ENCODE measurements around the gene TPK1. TPM values are rescaled to one million over a fixed set of nuclear protein-coding genes. Genes with fewer than 3 reads are reported as not detected.
"Not testable (repeated sequence)": the region's sequence is repeated elsewhere in the genome, so short reads cannot be mapped to it uniquely, and the experiment has no call there.

The TPK1 gene
- polyA plus RNA-seq, 1 donor from 2014 or later: 3.5 TPM

GRCh38 chr7:144780071-144780608 is 55.7 kb downstream of the TPK1 start:
- no peak overlapping the region for H3K4me3 ChIP-seq (ENCODE audit: low read length)
- no peaks in the 10 kb centered on the region for H3K27me3 ChIP-seq (ENCODE audit: insufficient read depth, low read depth, low read length)
- no peaks in the 10 kb centered on the region for H3K36me3 ChIP-seq (ENCODE audit: insufficient read depth, low read length)
- no peak overlapping the region for H2AFZ ChIP-seq (ENCODE audit: low read depth, low read length)
- no peak overlapping the region for H3K27ac ChIP-seq (ENCODE audit: low read length)
- H4K20me1 ChIP-seq (ENCODE audit: insufficient read depth): no peaks in the 10 kb centered on the region
- no peaks in the 10 kb centered on the region for H3K9me3 ChIP-seq (ENCODE audit: low read length)
- H3F3A ChIP-seq (ENCODE audit: insufficient read depth, low read length, poor library complexity, severe bottlenecking): no peaks in the 10 kb centered on the region
- no peaks in the 10 kb centered on the region for H3K79me2 ChIP-seq (replicated peaks; ENCODE audit: insufficient read depth, low read length)
- H3K4me2 ChIP-seq (ENCODE audit: low read length): no peak overlapping the region
- H3K9ac ChIP-seq (ENCODE audit: low read length): no peak overlapping the region
- TF ChIP-seq SMC3 (conservative IDR thresholded peaks at IDR 0.05; ENCODE audit: poor library complexity): no peak
- no peak for TF ChIP-seq EZH2 (IDR thresholded peaks at IDR 0.05; ENCODE audit: borderline replicate concordance, insufficient read depth, low read length, poor library complexity, severe bottlenecking)
- no peak for TF ChIP-seq REST (IDR thresholded peaks at IDR 0.05; ENCODE audit: borderline replicate concordance)
- no peak for TF ChIP-seq POLR2AphosphoS5 (IDR thresholded peaks at IDR 0.05)
- TF ChIP-seq CTCF (IDR thresholded peaks at IDR 0.05; ENCODE audit: poor library complexity, severe bottlenecking): no peak
- H3K9me2 ChIP-seq (ENCODE audit: insufficient read depth, low read length): no peaks in the 10 kb centered on the region

GRCh38 chr7:144777889-144778288 is 58.0 kb downstream of the TPK1 start:
- H3K27ac ChIP-seq (ENCODE audit: low read length); H2AFZ ChIP-seq (ENCODE audit: low read depth, low read length); H3F3A ChIP-seq (ENCODE audit: insufficient read depth, low read length, poor library complexity, severe bottlenecking); H4K20me1 ChIP-seq (ENCODE audit: insufficient read depth); H3K9ac ChIP-seq (ENCODE audit: low read length); H3K4me3 ChIP-seq (ENCODE audit: low read length); H3K9me2 ChIP-seq (ENCODE audit: insufficient read depth, low read length); H3K27me3 ChIP-seq (ENCODE audit: insufficient read depth, low read depth, low read length); H3K4me2 ChIP-seq (ENCODE audit: low read length); H3K9me3 ChIP-seq (ENCODE audit: low read length); H3K79me2 ChIP-seq (replicated peaks; ENCODE audit: insufficient read depth, low read length); H3K36me3 ChIP-seq (ENCODE audit: insufficient read depth, low read length): not testable (repeated sequence)

- no peaks in the 10 kb centered on the region for H4K20me1 ChIP-seq (ENCODE audit: insufficient read depth)
- no peaks in the 10 kb centered on the region for H3K9me2 ChIP-seq (ENCODE audit: insufficient read depth, low read length)
- no peak for TF ChIP-seq SMC3 (conservative IDR thresholded peaks at IDR 0.05; ENCODE audit: poor library complexity)
- no peak for TF ChIP-seq EZH2 (IDR thresholded peaks at IDR 0.05; ENCODE audit: borderline replicate concordance, insufficient read depth, low read length, poor library complexity, severe bottlenecking)
- TF ChIP-seq EP300 (conservative IDR thresholded peaks at IDR 0.05; ENCODE audit: poor library complexity, severe bottlenecking): no peak
- no peak for TF ChIP-seq POLR2AphosphoS5 (IDR thresholded peaks at IDR 0.05)
- TF ChIP-seq MXI1 (conservative IDR thresholded peaks at IDR 0.05; ENCODE audit: poor library complexity, severe bottlenecking): no peak
- no peak for TF ChIP-seq TAF1 (IDR thresholded peaks at IDR 0.05; ENCODE audit: low read depth)
- TF ChIP-seq REST (IDR thresholded peaks at IDR 0.05; ENCODE audit: borderline replicate concordance): no peak
- no peak for TF ChIP-seq RAD21 (conservative IDR thresholded peaks at IDR 0.05)
- TF ChIP-seq CTCF (IDR thresholded peaks at IDR 0.05; ENCODE audit: poor library complexity, severe bottlenecking): no peak
- no peaks in the 10 kb centered on the region for H3K79me2 ChIP-seq (replicated peaks; ENCODE audit: insufficient read depth, low read length)
- no peak overlapping the region for H3K4me3 ChIP-seq (ENCODE audit: low read length)
- H3K27ac ChIP-seq (ENCODE audit: low read length): no peak overlapping the region
- no peak overlapping the region for H3K4me2 ChIP-seq (ENCODE audit: low read length)
- no peak overlapping the region for H3K9ac ChIP-seq (ENCODE audit: low read length)
- no peak overlapping the region for H2AFZ ChIP-seq (ENCODE audit: low read depth, low read length)
- H3K36me3 ChIP-seq (ENCODE audit: insufficient read depth, low read length): no peaks in the 10 kb centered on the region
- no peaks in the 10 kb centered on the region for H3K27me3 ChIP-seq (ENCODE audit: insufficient read depth, low read depth, low read length)
- H3K9me3 ChIP-seq (ENCODE audit: low read length): no peaks in the 10 kb centered on the region
- no peaks in the 10 kb centered on the region for H3F3A ChIP-seq (ENCODE audit: insufficient read depth, low read length, poor library complexity, severe bottlenecking)
These were observed 58.6 kb downstream of the TPK1 start for GRCh38 chr7:144777005-144777839.
